Measurements from ENCODE around the gene TMC5. TPM values are rescaled to one million over a fixed set of nuclear protein-coding genes. Genes with fewer than 3 reads are reported as not detected.

TMC5 gene
- total and polyA plus RNA-seq, 4 donors: 0.50 to 1.2 (median 0.83) TPM

- Histone ChIP-seq H3K4me1 (ENCODE audit: control insufficient read depth in 4 of 4, insufficient read depth in 4 of 4, low read length in 3 of 4) (peaks cover 8 to 13% (median 10%) of the 10 kb centered on the region in 4 donors), H3K36me3 (ENCODE audit: control insufficient read depth in 4 of 4, insufficient read depth in 3 of 4, low read depth in 1 of 4, low read length in 3 of 4) (no peaks in the 10 kb centered on the region), H3K27ac (ENCODE audit: low read depth in 1 of 2, low read length in 2 of 2) (no peak overlapping the region), H3K4me3 (ENCODE audit: low read depth in 1 of 3, low read length in 3 of 3) (no peak overlapping the region), H3K27me3 (ENCODE audit: control insufficient read depth in 4 of 4, insufficient read depth in 4 of 4, low read length in 3 of 4) (no peaks in the 10 kb centered on the region), H3K9ac (ENCODE audit: low read depth in 1 of 2, low read length in 2 of 2) (no peak overlapping the region), H3K9me3 (ENCODE audit: control insufficient read depth in 4 of 4, low read length in 3 of 4) (no peaks in the 10 kb centered on the region)
- DNase-seq (ENCODE audit: low spot score): no peak
- 79% methylated on average over 3 of the region's 3 CpGs for WGBS
- no peak for TF ChIP-seq NR2F2 (IDR thresholded peaks at IDR 0.05)
- no peak for TF ChIP-seq RXRA (IDR thresholded peaks at IDR 0.05)
- TF ChIP-seq HNF4A (conservative IDR thresholded peaks at IDR 0.05): no peak
- no peak for TF ChIP-seq HNF4G (IDR thresholded peaks at IDR 0.05)
- no peak for TF ChIP-seq ZBTB33 (IDR thresholded peaks at IDR 0.05)
- TF ChIP-seq ATF3 (IDR thresholded peaks at IDR 0.05): no peak
- TF ChIP-seq GABPA (IDR thresholded peaks at IDR 0.05 in 1 of 2, conservative IDR thresholded peaks at IDR 0.05 in 1 of 2): no peak
- no peak for TF ChIP-seq YY1 (IDR thresholded peaks at IDR 0.05)
- no peak for TF ChIP-seq RAD21 (IDR thresholded peaks at IDR 0.05)
- no peak for TF ChIP-seq TAF1 (conservative IDR thresholded peaks at IDR 0.05)
- TF ChIP-seq JUND (IDR thresholded peaks at IDR 0.05): no peak
- TF ChIP-seq REST (IDR thresholded peaks at IDR 0.05): no peak
Observed at GRCh38 chr16:19378511-19378910, 39.2 kb upstream of the TMC5 start.

- Histone ChIP-seq H3K9me3 (ENCODE audit: control insufficient read depth in 4 of 4, low read length in 3 of 4) (no peaks in the 10 kb centered on the region), H3K27ac (ENCODE audit: low read depth in 1 of 2, low read length in 2 of 2) (no peak overlapping the region), H3K36me3 (ENCODE audit: control insufficient read depth in 4 of 4, insufficient read depth in 3 of 4, low read depth in 1 of 4, low read length in 3 of 4) (no peaks in the 10 kb centered on the region), H3K9ac (ENCODE audit: low read depth in 1 of 2, low read length in 2 of 2) (no peak overlapping the region), H3K4me3 (ENCODE audit: low read depth in 1 of 3, low read length in 3 of 3) (no peak overlapping the region), H3K27me3 (ENCODE audit: control insufficient read depth in 4 of 4, insufficient read depth in 4 of 4, low read length in 3 of 4) (no peaks in the 10 kb centered on the region), H3K4me1 (ENCODE audit: control insufficient read depth in 4 of 4, insufficient read depth in 4 of 4, low read length in 3 of 4) (peaks cover 8 to 13% (median 10%) of the 10 kb centered on the region in 4 donors)
- no peak for DNase-seq (ENCODE audit: low spot score)
- TF ChIP-seq EGR1 (IDR thresholded peaks at IDR 0.05; ENCODE audit: low read depth in 2 of 2) (no peak), RAD21 (IDR thresholded peaks at IDR 0.05) (peak in 1 of 2 donors; percentile 4), RXRA (IDR thresholded peaks at IDR 0.05) (peak; percentile 81 to 82), SP1 (IDR thresholded peaks at IDR 0.05) (peak; percentile 37)
- WGBS: 21% methylated on average over 2 of the region's 2 CpGs
Observed at GRCh38 chr16:19379838-19380237, 37.8 kb upstream of the TMC5 start.

Measured in liver (tissue), 9 donors.